ENCODE results near the gene HES2.
"Not testable (repeated sequence)": the region's sequence is repeated elsewhere in the genome, so short reads cannot be mapped to it uniquely, and the experiment has no call there.

The HES2 gene

GRCh38 chr1:6435547-6435946 is 15.8 kb upstream of the HES2 start:
- Histone ChIP-seq H3K4me3 (ENCODE audit: insufficient read depth, low read length, poor library complexity, severe bottlenecking) (no peak overlapping the region), H3K27ac (ENCODE audit: low read depth, low read length) (no peak overlapping the region), H3K27me3 (ENCODE audit: low read length) (no peaks in the 10 kb centered on the region), H3K9me2 (replicated peaks; ENCODE audit: insufficient read depth, low read length) (no peaks in the 10 kb centered on the region), H3K36me3 (ENCODE audit: low read length) (no peaks in the 10 kb centered on the region), H4K20me1 (ENCODE audit: low read depth, low read length) (no peaks in the 10 kb centered on the region), H3K4me2 (ENCODE audit: low read depth, low read length, poor library complexity, severe bottlenecking) (no peak overlapping the region), H3K9me3 (ENCODE audit: insufficient read depth, low read length) (no peaks in the 10 kb centered on the region), H3F3A (ENCODE audit: insufficient read depth) (no peaks in the 10 kb centered on the region), H3K79me2 (ENCODE audit: insufficient read depth, low read length) (no peaks in the 10 kb centered on the region), H2AFZ (ENCODE audit: low read depth, low read length, severe bottlenecking) (no peak overlapping the region), H3K9ac (ENCODE audit: low read length) (no peak overlapping the region)
- TF ChIP-seq EZH2phosphoT487 (conservative IDR thresholded peaks at IDR 0.05; ENCODE audit: low read length) (no peak), CTCF (IDR thresholded peaks at IDR 0.05; ENCODE audit: insufficient read depth, low read length, poor library complexity, severe bottlenecking) (no peak)

GRCh38 chr1:6435129-6435528 is 15.4 kb upstream of the HES2 start:
- no peaks in the 10 kb centered on the region for H3K79me2 ChIP-seq (ENCODE audit: insufficient read depth, low read length)
- H3K9ac ChIP-seq (ENCODE audit: low read length) = no peak overlapping the region
- no peaks in the 10 kb centered on the region for H3K36me3 ChIP-seq (ENCODE audit: low read length)
- H4K20me1 ChIP-seq (ENCODE audit: low read depth, low read length) = no peaks in the 10 kb centered on the region
- H3K9me2 ChIP-seq (replicated peaks; ENCODE audit: insufficient read depth, low read length) = no peaks in the 10 kb centered on the region
- no peak overlapping the region for H3K4me2 ChIP-seq (ENCODE audit: low read depth, low read length, poor library complexity, severe bottlenecking)
- H3K27ac ChIP-seq (ENCODE audit: low read depth, low read length) = no peak overlapping the region
- no peak overlapping the region for H2AFZ ChIP-seq (ENCODE audit: low read depth, low read length, severe bottlenecking)
- TF ChIP-seq CTCF (IDR thresholded peaks at IDR 0.05; ENCODE audit: insufficient read depth, low read length, poor library complexity, severe bottlenecking) = no peak
- TF ChIP-seq EZH2phosphoT487 (conservative IDR thresholded peaks at IDR 0.05; ENCODE audit: low read length) = no peak
- no peaks in the 10 kb centered on the region for H3K27me3 ChIP-seq (ENCODE audit: low read length)
- no peak overlapping the region for H3K4me3 ChIP-seq (ENCODE audit: insufficient read depth, low read length, poor library complexity, severe bottlenecking)
- no peaks in the 10 kb centered on the region for H3K9me3 ChIP-seq (ENCODE audit: insufficient read depth, low read length)
- H3F3A ChIP-seq (ENCODE audit: insufficient read depth) = no peaks in the 10 kb centered on the region

- no peaks in the 10 kb centered on the region for H3F3A ChIP-seq (ENCODE audit: insufficient read depth)
- no peak overlapping the region for H3K27ac ChIP-seq (ENCODE audit: low read depth, low read length)
- H3K4me3 ChIP-seq (ENCODE audit: insufficient read depth, low read length, poor library complexity, severe bottlenecking) = no peak overlapping the region
- H3K9ac ChIP-seq (ENCODE audit: low read length) = no peak overlapping the region
- no peaks in the 10 kb centered on the region for H3K9me2 ChIP-seq (replicated peaks; ENCODE audit: insufficient read depth, low read length)
- H3K4me2 ChIP-seq (ENCODE audit: low read depth, low read length, poor library complexity, severe bottlenecking) = no peak overlapping the region
- no peaks in the 10 kb centered on the region for H4K20me1 ChIP-seq (ENCODE audit: low read depth, low read length)
- no peaks in the 10 kb centered on the region for H3K9me3 ChIP-seq (ENCODE audit: insufficient read depth, low read length)
- no peaks in the 10 kb centered on the region for H3K36me3 ChIP-seq (ENCODE audit: low read length)
- TF ChIP-seq CTCF (IDR thresholded peaks at IDR 0.05; ENCODE audit: insufficient read depth, low read length, poor library complexity, severe bottlenecking) = no peak
- TF ChIP-seq EZH2phosphoT487 (conservative IDR thresholded peaks at IDR 0.05; ENCODE audit: low read length) = no peak
- H2AFZ ChIP-seq (ENCODE audit: low read depth, low read length, severe bottlenecking) = no peak overlapping the region
- no peaks in the 10 kb centered on the region for H3K27me3 ChIP-seq (ENCODE audit: low read length)
- no peaks in the 10 kb centered on the region for H3K79me2 ChIP-seq (ENCODE audit: insufficient read depth, low read length)
These were observed 14.5 kb upstream of the HES2 start for GRCh38 chr1:6434186-6434585.

GRCh38 chr1:6431645-6432579 is 12.2 kb upstream of the HES2 start:
- H3K9ac ChIP-seq (ENCODE audit: low read length); H3K9me3 ChIP-seq (ENCODE audit: insufficient read depth, low read length): not testable (repeated sequence)

GRCh38 chr1:6429660-6430411 is 10.1 kb upstream of the HES2 start:
- H3K79me2 ChIP-seq (ENCODE audit: insufficient read depth, low read length); H3K9ac ChIP-seq (ENCODE audit: low read length); H3K27ac ChIP-seq (ENCODE audit: low read depth, low read length); H3K27me3 ChIP-seq (ENCODE audit: low read length); H3K9me2 ChIP-seq (replicated peaks; ENCODE audit: insufficient read depth, low read length); H3K4me2 ChIP-seq (ENCODE audit: low read depth, low read length, poor library complexity, severe bottlenecking); H3F3A ChIP-seq (ENCODE audit: insufficient read depth); H2AFZ ChIP-seq (ENCODE audit: low read depth, low read length, severe bottlenecking); H3K36me3 ChIP-seq (ENCODE audit: low read length); H3K9me3 ChIP-seq (ENCODE audit: insufficient read depth, low read length); H3K4me3 ChIP-seq (ENCODE audit: insufficient read depth, low read length, poor library complexity, severe bottlenecking); H4K20me1 ChIP-seq (ENCODE audit: low read depth, low read length): not testable (repeated sequence)

More at GRCh38 chr1:6431645-6432579, 12.2 kb upstream of the HES2 start:
- H3K36me3 ChIP-seq (ENCODE audit: low read length); H3K79me2 ChIP-seq (ENCODE audit: insufficient read depth, low read length); H3K4me2 ChIP-seq (ENCODE audit: low read depth, low read length, poor library complexity, severe bottlenecking); H2AFZ ChIP-seq (ENCODE audit: low read depth, low read length, severe bottlenecking); H4K20me1 ChIP-seq (ENCODE audit: low read depth, low read length); H3K27me3 ChIP-seq (ENCODE audit: low read length); H3K4me3 ChIP-seq (ENCODE audit: insufficient read depth, low read length, poor library complexity, severe bottlenecking); H3K9me2 ChIP-seq (replicated peaks; ENCODE audit: insufficient read depth, low read length); H3F3A ChIP-seq (ENCODE audit: insufficient read depth); H3K27ac ChIP-seq (ENCODE audit: low read depth, low read length): not testable (repeated sequence)
